Calu3 (cell line): Measurements from ENCODE around the gene HIVEP1. TPM values are rescaled to one million over a fixed set of nuclear protein-coding genes. Genes with fewer than 3 reads are reported as not detected.

ENCODE experiments used
- BruUV-seq: library from RNA; stranded (reverse); fragments of 400-500 nt; replicated peaks from 2 replicates; lab custom pipeline; 2021; lab: Mats Ljungman, UMichigan
- CTCF ChIA-PET: fragments of 300-600 bp; sonication (Branson Sonifier 250); formaldehyde crosslinking; loops from one replicate; lab custom pipeline; 2022; ENCODE audit warnings: antibody characterized with exemption; lab: Charles Lee
- DNase-seq: peaks from one replicate; pipeline ENCODE4 v3.0.0; 2022
- H3K27ac Mint-ChIP-seq: one replicate; pipeline ENCODE4 v1.8.0; 2022; ENCODE audit warnings: mixed read lengths; ENCODE audit not compliant: unreplicated experiment
- H3K27me3 Mint-ChIP-seq: one replicate; pipeline ENCODE4 v1.8.0; 2022; ENCODE audit warnings: mixed read lengths; ENCODE audit not compliant: unreplicated experiment
- H3K36me3 Mint-ChIP-seq: one replicate; pipeline ENCODE4 v1.8.0; 2022; ENCODE audit warnings: mild to moderate bottlenecking, moderate library complexity, mixed read lengths; ENCODE audit not compliant: insufficient read depth, unreplicated experiment
- H3K4me1 Mint-ChIP-seq: one replicate; pipeline ENCODE4 v1.8.0; 2022; ENCODE audit warnings: mild to moderate bottlenecking, low read depth, mixed read lengths; ENCODE audit not compliant: unreplicated experiment
- H3K4me3 Mint-ChIP-seq: one replicate; pipeline ENCODE4 v1.8.0; 2022; ENCODE audit warnings: mild to moderate bottlenecking, low read depth, moderate library complexity, mixed read lengths; ENCODE audit not compliant: unreplicated experiment
- H3K9me3 Mint-ChIP-seq: one replicate; pipeline ENCODE4 v1.8.0; 2022; ENCODE audit warnings: low read depth, mixed read lengths; ENCODE audit not compliant: unreplicated experiment
- CTCF ChIP-seq: fragments of 200-600 bp; IDR thresholded peaks from one replicate; pipeline ENCODE4 v1.8.0; 2022; ENCODE audit warnings: antibody characterized with exemption; ENCODE audit not compliant: unreplicated experiment
- intact Hi-C: fragments of 100-400 bp; cut with micrococcal nuclease; formaldehyde crosslinking; loops from one replicate; pipeline ENCODE4 v1.10.0; 2022; ENCODE audit not compliant: unreplicated experiment
- total RNA-seq: library from RNA; stranded (reverse); gene quantifications from 2 replicates; pipeline ENCODE4 v1.2.3, GENCODE V29; 2022

The HIVEP1 gene
- total RNA-seq, 1 experiment from 2014 or later = 16.1 TPM

GRCh38 chr6:12017263-12017662 is 5.2 kb downstream of the HIVEP1 start:
- Mint-ChIP-seq H3K27ac (no peak overlapping the region), H3K27me3 (no peaks in the 10 kb centered on the region), H3K4me1 (no peaks in the 10 kb centered on the region), H3K36me3 (peaks cover 24% of the 10 kb centered on the region), H3K9me3 (no peaks in the 10 kb centered on the region), H3K4me3 (no peak overlapping the region)
- CTCF ChIA-PET = no interaction called here
- TF ChIP-seq CTCF = no peak
- DNase-seq = no peak
- BruUV-seq = no TSS peak
- intact Hi-C loops = no loop called here

- intact Hi-C loops = no loop called here
- CTCF ChIA-PET = no interaction called here
- H3K36me3 Mint-ChIP-seq = peaks cover 18% of the 10 kb centered on the region
- DNase-seq = no peak
- no peaks in the 10 kb centered on the region for H3K27me3 Mint-ChIP-seq
- no TSS peak for BruUV-seq
- no peak for TF ChIP-seq CTCF
- no peak overlapping the region for H3K4me3 Mint-ChIP-seq
- no peaks in the 10 kb centered on the region for H3K4me1 Mint-ChIP-seq
- no peak overlapping the region for H3K27ac Mint-ChIP-seq
- H3K9me3 Mint-ChIP-seq = no peaks in the 10 kb centered on the region
Measured at GRCh38 chr6:12017876-12018401, 5.8 kb downstream of the HIVEP1 start.

GRCh38 chr6:12020187-12020791 is 8.2 kb downstream of the HIVEP1 start:
- Mint-ChIP-seq H3K9me3 (no peaks in the 10 kb centered on the region), H3K4me1 (no peaks in the 10 kb centered on the region), H3K36me3 (peaks cover 12% of the 10 kb centered on the region), H3K4me3 (no peak overlapping the region), H3K27ac (no peak overlapping the region), H3K27me3 (no peaks in the 10 kb centered on the region)
- no TSS peak for BruUV-seq
- no peak for DNase-seq
- intact Hi-C loops = no loop called here
- no peak for TF ChIP-seq CTCF
- CTCF ChIA-PET = interaction anchor here (0.7 kb wide), 1 partner anchor 115 kb away, joined by 4 read pairs; no protein-coding TSS in a partner anchor

GRCh38 chr6:12022481-12022880 is 10.4 kb downstream of the HIVEP1 start:
- no peak for DNase-seq
- H3K36me3 Mint-ChIP-seq = peaks cover 8% of the 10 kb centered on the region
- intact Hi-C loops = no loop called here
- peaks cover 9% of the 10 kb centered on the region for H3K4me1 Mint-ChIP-seq
- no peaks in the 10 kb centered on the region for H3K9me3 Mint-ChIP-seq
- CTCF ChIA-PET = no interaction called here
- no TSS peak for BruUV-seq
- no peak overlapping the region for H3K27ac Mint-ChIP-seq
- H3K4me3 Mint-ChIP-seq = no peak overlapping the region
- no peak for TF ChIP-seq CTCF
- H3K27me3 Mint-ChIP-seq = no peaks in the 10 kb centered on the region
